ENCODE results near the gene CD28.

The CD28 gene

DNA sequence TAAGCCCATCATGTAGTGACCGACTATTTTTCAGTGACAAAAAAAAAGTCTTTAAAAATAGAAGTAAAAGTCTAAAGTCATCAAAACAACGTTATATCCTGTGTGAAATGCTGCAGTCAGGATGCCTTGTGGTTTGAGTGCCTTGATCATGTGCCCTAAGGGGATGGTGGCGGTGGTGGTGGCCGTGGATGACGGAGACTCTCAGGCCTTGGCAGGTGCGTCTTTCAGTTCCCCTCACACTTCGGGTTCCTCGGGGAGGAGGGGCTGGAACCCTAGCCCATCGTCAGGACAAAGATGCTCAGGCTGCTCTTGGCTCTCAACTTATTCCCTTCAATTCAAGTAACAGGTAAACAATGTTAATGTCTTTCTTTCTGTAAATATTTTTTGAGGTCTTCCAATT, at the start of gene CD28:
Gene CD28 (plus strand): TSS at position 237 of the 400 bp plus-strand sequence. CDS start 58 bp downstream, at position 295.
- in situ Hi-C loops (cut with HindIII; ENCODE audit: low sequenced_read_pairs): no loop called here
- TF ChIP-seq, protein P1, sequence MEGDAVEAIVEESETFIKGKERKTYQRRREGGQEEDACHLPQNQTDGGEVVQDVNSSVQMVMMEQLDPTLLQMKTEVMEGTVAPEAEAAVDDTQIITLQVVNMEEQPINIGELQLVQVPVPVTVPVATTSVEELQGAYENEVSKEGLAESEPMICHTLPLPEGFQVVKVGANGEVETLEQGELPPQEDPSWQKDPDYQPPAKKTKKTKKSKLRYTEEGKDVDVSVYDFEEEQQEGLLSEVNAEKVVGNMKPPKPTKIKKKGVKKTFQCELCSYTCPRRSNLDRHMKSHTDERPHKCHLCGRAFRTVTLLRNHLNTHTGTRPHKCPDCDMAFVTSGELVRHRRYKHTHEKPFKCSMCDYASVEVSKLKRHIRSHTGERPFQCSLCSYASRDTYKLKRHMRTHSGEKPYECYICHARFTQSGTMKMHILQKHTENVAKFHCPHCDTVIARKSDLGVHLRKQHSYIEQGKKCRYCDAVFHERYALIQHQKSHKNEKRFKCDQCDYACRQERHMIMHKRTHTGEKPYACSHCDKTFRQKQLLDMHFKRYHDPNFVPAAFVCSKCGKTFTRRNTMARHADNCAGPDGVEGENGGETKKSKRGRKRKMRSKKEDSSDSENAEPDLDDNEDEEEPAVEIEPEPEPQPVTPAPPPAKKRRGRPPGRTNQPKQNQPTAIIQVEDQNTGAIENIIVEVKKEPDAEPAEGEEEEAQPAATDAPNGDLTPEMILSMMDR (IDR thresholded peaks at IDR 0.05; ENCODE audit: low read depth, low read length, missing control alignments): no peak
- no peak for DNase-seq (ENCODE audit: low read depth)
- no peak within 1 kb of the TSS for H3K4me3 ChIP-seq (ENCODE audit: low read depth, low read length)

DNA sequence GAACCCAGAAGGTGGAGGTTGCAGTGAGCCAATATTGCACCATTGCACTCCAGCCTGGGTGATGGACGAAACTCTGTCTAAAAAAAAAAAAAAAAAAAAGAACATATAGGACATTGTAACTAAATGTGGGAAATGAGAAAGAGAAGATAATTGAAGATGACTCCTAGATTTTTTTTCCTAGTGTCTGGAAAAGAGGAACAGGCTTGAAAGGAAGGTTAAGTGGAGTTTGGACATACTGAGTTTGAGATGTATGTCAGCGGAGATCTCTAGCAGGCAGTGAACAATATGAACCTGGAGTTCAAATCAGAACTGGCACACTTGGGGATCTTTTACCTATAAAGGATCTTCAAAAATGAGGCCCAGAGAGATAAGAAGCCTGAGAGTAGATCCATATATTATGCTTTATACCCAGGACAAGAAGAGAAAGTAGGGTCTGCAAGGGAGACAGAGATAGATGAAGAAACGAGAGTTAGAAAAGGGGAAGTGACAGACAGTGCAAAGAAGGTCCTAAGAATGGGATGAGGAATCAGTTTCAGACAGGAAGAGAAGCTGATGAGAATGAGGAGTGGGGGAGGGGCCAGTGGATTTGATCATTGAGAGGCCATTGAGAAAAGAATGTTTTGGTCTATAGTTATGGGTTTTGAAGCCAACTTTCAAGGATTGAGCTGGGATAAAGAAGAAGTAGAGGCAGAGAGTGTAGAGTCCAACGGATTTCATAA, 46.9 kb upstream of the CD28 start:
- no peak for DNase-seq (ENCODE audit: low read depth)
- TF ChIP-seq, protein P1 (IDR thresholded peaks at IDR 0.05; ENCODE audit: low read depth, low read length, missing control alignments): no peak
- in situ Hi-C loops (cut with HindIII; ENCODE audit: low sequenced_read_pairs): no loop called here
- H3K4me3 ChIP-seq (ENCODE audit: low read depth, low read length): no peak overlapping the region

DNA sequence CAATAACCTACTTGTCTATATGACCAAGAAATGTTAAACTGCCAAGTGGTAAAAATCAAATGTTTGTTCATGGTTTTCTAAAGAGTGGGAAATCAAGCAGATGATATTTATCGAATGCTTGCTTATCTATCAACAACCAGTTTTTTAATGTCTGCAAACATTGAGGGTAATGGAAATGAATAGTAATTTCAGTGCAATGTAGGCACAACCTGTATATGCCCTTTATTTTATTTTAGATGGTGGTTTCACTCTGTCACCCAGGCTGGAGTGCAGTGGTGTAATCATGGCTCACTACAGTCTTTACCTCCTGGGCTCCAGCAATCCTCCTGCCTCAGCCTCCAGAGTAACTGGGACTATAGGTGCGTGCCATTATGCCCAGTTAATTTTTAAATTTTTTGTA, 46.0 kb upstream of the CD28 start:
- TF ChIP-seq, protein P1 (IDR thresholded peaks at IDR 0.05; ENCODE audit: low read depth, low read length, missing control alignments): no peak
- in situ Hi-C loops (cut with HindIII; ENCODE audit: low sequenced_read_pairs): no loop called here

DNA sequence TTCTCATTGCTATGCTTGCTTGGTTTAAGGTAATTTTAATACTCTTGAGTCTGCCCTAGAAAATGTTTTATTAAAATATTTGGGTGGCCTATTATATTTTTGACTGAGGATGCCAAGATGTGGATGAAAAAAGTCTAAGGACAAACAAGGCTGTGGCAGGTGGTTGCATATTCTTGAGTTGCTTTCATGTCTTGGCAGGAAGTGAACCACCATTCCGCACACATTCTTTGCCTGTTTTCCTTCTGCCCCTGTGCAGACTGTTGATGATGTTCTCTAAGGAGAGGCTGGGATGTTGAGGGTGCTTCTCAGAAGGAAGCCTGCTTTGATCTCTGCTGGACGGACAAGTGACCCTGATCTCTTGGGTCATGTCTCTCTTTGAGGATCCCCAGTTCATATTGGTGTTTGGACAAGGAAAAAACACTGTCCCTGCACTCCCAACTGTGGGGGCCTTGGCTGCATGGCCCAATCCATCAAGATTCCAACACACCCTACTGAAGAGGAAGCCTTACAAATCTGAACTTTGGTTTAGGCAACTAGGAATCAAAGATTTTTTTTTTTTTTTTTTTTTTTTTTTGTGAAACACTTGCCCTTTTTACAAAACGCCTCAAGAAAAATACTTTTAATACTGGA, 45.0 kb upstream of the CD28 start:
- in situ Hi-C loops (cut with HindIII; ENCODE audit: low sequenced_read_pairs): no loop called here
- no peak for DNase-seq (ENCODE audit: low read depth)
- H3K4me3 ChIP-seq (ENCODE audit: low read depth, low read length): no peak overlapping the region
- TF ChIP-seq, protein P1 (IDR thresholded peaks at IDR 0.05; ENCODE audit: low read depth, low read length, missing control alignments): no peak

More for the DNA sequence above, 46.0 kb upstream of the CD28 start:
- DNase-seq (ENCODE audit: low read depth): no peak
- no peak overlapping the region for H3K4me3 ChIP-seq (ENCODE audit: low read depth, low read length)

DNA sequence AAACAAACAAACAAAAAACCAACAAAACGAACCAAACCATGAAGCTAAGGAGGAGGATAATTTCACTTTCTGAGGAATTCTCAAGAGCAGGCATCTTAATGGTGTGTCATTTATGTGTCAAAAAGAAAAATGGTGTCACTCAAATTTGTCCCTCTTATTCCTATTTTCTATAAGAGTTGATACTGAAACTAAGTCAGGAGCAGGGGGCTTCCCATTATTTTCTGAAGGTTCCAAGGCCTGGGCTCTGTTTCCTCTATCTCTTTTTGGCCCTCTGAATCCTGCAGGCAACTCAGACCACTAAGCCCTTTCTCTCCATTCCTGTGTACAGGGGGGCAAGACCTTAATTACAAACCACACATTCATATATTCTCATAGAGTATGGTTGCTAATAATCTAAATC, 44.0 kb upstream of the CD28 start:
- DNase-seq (ENCODE audit: low read depth): no peak
- no peak overlapping the region for H3K4me3 ChIP-seq (ENCODE audit: low read depth, low read length)

DNA sequence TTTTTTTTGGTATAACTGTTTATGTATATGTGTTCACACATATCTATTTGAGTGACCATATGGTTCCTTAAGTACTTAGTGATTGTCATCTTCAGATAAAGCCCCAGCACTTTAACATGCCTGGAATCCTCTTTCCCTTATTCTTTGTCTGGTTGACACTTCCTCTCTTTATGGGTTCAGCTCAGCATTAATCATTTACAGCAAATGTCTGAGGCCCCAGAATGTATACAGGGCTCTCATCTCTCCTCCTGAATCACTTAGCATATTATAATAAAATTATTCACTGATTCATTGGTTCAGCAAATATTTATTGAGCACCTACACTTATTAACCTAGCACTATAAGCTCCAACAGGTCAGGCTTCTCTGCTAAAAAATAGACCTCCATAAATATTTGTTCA, 43.5 kb upstream of the CD28 start:
- in situ Hi-C loops (cut with HindIII; ENCODE audit: low sequenced_read_pairs): no loop called here
- TF ChIP-seq, protein P1 (IDR thresholded peaks at IDR 0.05; ENCODE audit: low read depth, low read length, missing control alignments): no peak
- DNase-seq (ENCODE audit: low read depth): no peak
- H3K4me3 ChIP-seq (ENCODE audit: low read depth, low read length): no peak overlapping the region

More for the DNA sequence above, 44.0 kb upstream of the CD28 start:
- TF ChIP-seq, protein P1 (IDR thresholded peaks at IDR 0.05; ENCODE audit: low read depth, low read length, missing control alignments): no peak
- in situ Hi-C loops (cut with HindIII; ENCODE audit: low sequenced_read_pairs): no loop called here

All from astrocyte of the cerebellum (primary cell).